H1 (cell line): ENCODE data around the gene ASF1B. TPM values are rescaled to one million over a fixed set of nuclear protein-coding genes. Genes with fewer than 3 reads are reported as not detected.

ENCODE experiments used
- GTF2F1 ChIP-seq: IDR thresholded peaks from 2 replicates; pipeline ENCODE4 v1.6.1; 2012; ENCODE audit warnings: low read depth, low read length, improper control_type of control experiment, borderline replicate concordance
- SIN3A ChIP-seq, 2 experiments: IDR thresholded peaks in 1 of 2; conservative IDR thresholded peaks in 1 of 2; 2 replicates each; pipeline ENCODE4 v1.6.1; 2011 to 2012; ENCODE audit warnings: low read length in 2 of 2, improper control_type of control experiment in 1 of 2, low read depth in 1 of 2, mild to moderate bottlenecking in 1 of 2
- SP4 ChIP-seq: IDR thresholded peaks from 2 replicates; pipeline ENCODE4 v1.6.1; 2012; ENCODE audit warnings: low read length, inconsistent platforms
- polyA plus RNA-seq, 7 experiments: library from polyadenylated mRNA; depleted of rRNA in 3 of 7; stranded (reverse) in 5 of 7; unstranded in 2 of 7; fragments of >200 nt in 5 of 7; fragments of 200-250 nt in 2 of 7; gene quantifications; 1 replicate in 5 of 7; 2 replicates in 1 of 7; 4 replicates in 1 of 7; pipeline versions ENCODE4 v1.2.1 to v1.2.3, GENCODE V29; 2011 to 2013; ENCODE audit warnings: missing spikeins in 2 of 7, mixed read lengths in 2 of 7
- total RNA-seq: library from RNA; stranded (reverse); fragmentation: NEBNext Ultra II Directional; extraction: Animal tissue kit (Norgen Biotek cat#: 25700); gene quantifications from 2 replicates; pipeline ENCODE4 v1.2.1, GENCODE V29; 2021

Gene ASF1B
- total and polyA plus RNA-seq, 2 of the 8 experiments (the other 6 are each of a cell fraction or from before 2014, with no cell fraction given): 32.6 to 59.2 TPM

- TF ChIP-seq SIN3A (conservative IDR thresholded peaks at IDR 0.05 in 1 of 2, IDR thresholded peaks at IDR 0.05 in 1 of 2; ENCODE audit: low read depth in 1 of 2, low read length in 2 of 2) (no peak), GTF2F1 (no peak), SP4 (no peak)
- TF ChIP-seq, all 59 proteins: peak for 0
Measured at GRCh38 chr19:14150770-14151661, 14.6 kb upstream of the ASF1B start (continued).
